T-cell (primary cell): ENCODE measurements around the gene UNC13A. TPM values are rescaled to one million over a fixed set of nuclear protein-coding genes. Genes with fewer than 3 reads are reported as not detected.
A peak's percentile ranks its signal among the peaks of the same experiment; 100 is the strongest.

Source experiments
- ATAC-seq, 4 experiments: fragments of 200-7000 bp in 3 of 4; fragments of 150-1000 bp in 1 of 4; cut with Tn5 transposase; replicated peaks in 1 of 4; 1 replicate in 3 of 4; 2 replicates in 1 of 4; pipeline ENCODE4 v1.10.0; 2021; ENCODE audit warnings: moderate library complexity in 3 of 4, mild to moderate bottlenecking in 2 of 4, moderate number of reproducible peaks in 1 of 4
- CTCF ChIA-PET, 2 donors: fragments of 300-600 bp; sonication (Branson Sonifier 250); formaldehyde crosslinking; loops; one replicate each; lab custom pipeline; 2022; ENCODE audit warnings: antibody characterized with exemption in 2 of 2; lab: Charles Lee
- POLR2A ChIA-PET, 2 donors: fragments of 300-600 bp; sonication (Branson Sonifier 250); formaldehyde crosslinking; loops; one replicate each; lab custom pipeline; 2022; ENCODE audit warnings: antibody characterized with exemption in 2 of 2; lab: Charles Lee
- DNase-seq, 35 experiments: peaks; one replicate each; pipeline versions ENCODE4 v3.0.0 to v3.0.0-alpha.2; 2013 to 2023
- H3K27ac ChIP-seq: one replicate; pipeline ENCODE4 v1.5.1; 2013; ENCODE audit warnings: low read length
- H3K27me3 ChIP-seq, 2 experiments: replicated peaks in 1 of 2; 1 replicate in 1 of 2; 2 replicates in 1 of 2; pipeline versions ENCODE4 v1.6.1 to v1.7.0; 2013; ENCODE audit warnings: low read length in 1 of 2, mixed read lengths in 1 of 2; ENCODE audit not compliant: control insufficient read depth in 2 of 2, insufficient read depth in 2 of 2; ENCODE audit errors: extremely low read depth in 1 of 2
- H3K36me3 ChIP-seq, 2 donors: 1 replicate in 1 of 2; 2 replicates in 1 of 2; pipeline versions ENCODE4 v1.6.1 to v1.7.0; 2013; ENCODE audit warnings: low read length in 1 of 2; ENCODE audit not compliant: control insufficient read depth in 2 of 2, insufficient read depth in 1 of 2; ENCODE audit errors: extremely low read depth in 1 of 2
- H3K4me1 ChIP-seq, 2 experiments: 1 replicate in 1 of 2; 2 replicates in 1 of 2; pipeline versions ENCODE4 v1.6.1 to v1.7.0; 2013; ENCODE audit warnings: low read length in 2 of 2, mixed read lengths in 1 of 2; ENCODE audit not compliant: insufficient read depth in 2 of 2, control insufficient read depth in 1 of 2; ENCODE audit errors: extremely low read depth in 1 of 2
- H3K4me3 ChIP-seq, 2 donors: 1 replicate in 1 of 2; 2 replicates in 1 of 2; pipeline versions ENCODE4 v1.5.1 to v1.7.0; 2013; ENCODE audit warnings: mild to moderate bottlenecking in 2 of 2, low read length in 1 of 2, moderate library complexity in 1 of 2; ENCODE audit not compliant: control insufficient read depth in 1 of 2; ENCODE audit errors: extremely low read depth in 1 of 2
- H3K9me3 ChIP-seq: 2 replicates; pipeline ENCODE4 v1.7.0; 2013
- H3K27ac Mint-ChIP-seq, 2 donors: one replicate each; pipeline ENCODE4 v1.8.0; 2020 to 2021; ENCODE audit warnings: mild to moderate bottlenecking in 2 of 2, mixed read lengths in 2 of 2
- H3K27me3 Mint-ChIP-seq, 2 donors: one replicate each; pipeline ENCODE4 v1.8.0; 2021 to 2022; ENCODE audit warnings: mixed read lengths in 2 of 2
- H3K36me3 Mint-ChIP-seq: one replicate; pipeline ENCODE4 v1.8.0; 2021; ENCODE audit warnings: mixed read lengths
- H3K4me1 Mint-ChIP-seq, 3 donors: one replicate each; pipeline ENCODE4 v1.8.0; 2020 to 2022; ENCODE audit warnings: mixed read lengths in 3 of 3, mild to moderate bottlenecking in 1 of 3
- H3K4me3 Mint-ChIP-seq, 3 donors: one replicate each; pipeline ENCODE4 v1.8.0; 2020 to 2022; ENCODE audit warnings: mild to moderate bottlenecking in 3 of 3, mixed read lengths in 3 of 3, moderate library complexity in 3 of 3
- H3K9me3 Mint-ChIP-seq, 3 donors: one replicate each; pipeline ENCODE4 v1.8.0; 2020 to 2022; ENCODE audit warnings: mixed read lengths in 3 of 3
- WGBS: methylation state at CpG from one replicate; pipeline ENCODE4 v1.1.5; 2013; ENCODE audit warnings: missing lambda C conversion rate; ENCODE audit not compliant: insufficient coverage; 5-methylcytosine and 5-hydroxymethylcytosine counted together
- total RNA-seq, 35 experiments: library from RNA in 6 of 35; stranded (reverse) in 6 of 35; fragments of 120-200 nt in 1 of 35; gene quantifications; one replicate each; pipeline versions ENCODE4 v1.2.1 to v1.2.4 and lab custom pipeline; 2013 to 2026

Gene UNC13A
- total RNA-seq, 5 donors from 2014 or later (not counting 1 experiment from before 2014, with no cell fraction given): 0.07 to 0.18 (median 0.13) TPM; not detected in 1

DNA sequence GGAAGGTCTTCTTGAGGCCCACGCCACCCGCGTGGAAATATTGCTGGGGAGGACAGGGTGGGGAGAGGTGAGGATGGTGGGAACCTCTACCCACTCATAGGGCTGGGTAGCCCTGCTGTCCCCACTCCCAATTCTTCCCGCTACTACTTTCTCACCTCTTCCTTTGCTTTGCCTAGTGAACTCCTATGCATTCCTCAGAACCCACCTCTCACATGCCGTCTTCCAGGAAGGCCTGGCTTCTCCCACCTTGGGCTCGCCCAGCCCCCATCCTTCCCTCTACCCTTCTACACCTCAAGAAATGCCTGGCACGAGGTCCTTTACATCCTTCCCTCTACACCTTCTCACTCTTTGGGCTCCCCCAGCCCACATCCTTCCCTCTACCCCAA lies 70.4 kb downstream of the UNC13A start:
- peaks cover 2% of the 10 kb centered on the region for H3K9me3 ChIP-seq
- H3K36me3 ChIP-seq: no peaks in the 10 kb centered on the region
- Mint-ChIP-seq H3K27ac (no peak overlapping the region), H3K27me3 (peaks cover 28 to 40% of the 10 kb centered on the region in 2 donors), H3K9me3 (peaks cover 0 to 7% (median 0%) of the 10 kb centered on the region in 3 donors), H3K4me3 (no peak overlapping the region), H3K36me3 (no peaks in the 10 kb centered on the region), H3K4me1 (peaks cover 2 to 14% (median 4%) of the 10 kb centered on the region in 3 donors)
- WGBS: 73% methylated on average over 4 of the region's 7 CpGs
- DNase-seq (no peak), ATAC-seq (no peak)
- H3K4me3 ChIP-seq: no peak overlapping the region
- no peak overlapping the region for H3K27ac ChIP-seq
- peaks cover 0 to 70% of the 10 kb centered on the region in 2 experiments for H3K27me3 ChIP-seq
- POLR2A ChIA-PET: no interaction called here
- CTCF ChIA-PET: no interaction called here
- H3K4me1 ChIP-seq: peaks cover 0 to 11% of the 10 kb centered on the region in 2 experiments

DNA sequence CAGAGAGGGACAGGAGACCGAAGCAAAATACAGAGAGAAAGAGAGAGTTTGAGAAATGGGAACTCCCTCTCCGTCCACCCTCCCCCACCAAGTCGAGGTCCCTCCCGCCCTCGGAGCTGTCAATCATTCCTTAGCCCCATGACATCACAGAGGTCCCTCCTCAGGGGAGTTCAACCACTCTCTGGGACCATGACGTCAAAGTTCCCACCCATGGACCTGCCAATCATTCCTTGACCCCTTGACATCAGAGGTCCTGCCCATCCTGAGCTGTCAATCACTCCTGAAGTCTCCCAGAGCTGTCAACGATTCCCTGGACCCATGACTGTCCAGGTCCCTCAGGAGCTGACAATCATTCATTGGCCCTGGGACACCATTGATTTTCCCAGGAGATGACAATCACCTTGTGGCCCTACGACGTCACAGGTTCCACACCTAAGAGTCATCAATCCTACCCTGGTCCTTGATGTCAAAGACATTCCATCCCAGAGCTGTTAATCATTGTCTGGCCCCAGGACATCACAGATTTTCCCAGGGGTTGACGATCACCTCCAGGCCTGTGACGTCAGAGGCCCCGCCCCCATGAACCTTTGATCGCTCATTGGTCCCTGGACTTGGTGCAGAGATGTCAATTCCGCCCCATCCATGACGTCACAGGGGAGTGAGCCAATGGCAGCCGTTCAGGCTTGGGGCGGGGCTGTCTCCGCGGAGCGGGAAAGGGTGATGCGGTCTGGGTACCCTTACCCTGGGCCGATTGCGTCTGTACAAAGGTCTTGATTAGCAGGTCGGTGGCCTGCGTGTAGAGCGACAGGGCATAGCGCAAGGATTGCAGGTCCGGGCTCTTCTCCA lies 71.0 kb downstream of the UNC13A start:
- 75% methylated on average over 19 of the region's 28 CpGs for WGBS
- Histone ChIP-seq H3K4me1 (peaks cover 0 to 11% of the 10 kb centered on the region in 2 experiments), H3K27me3 (peaks cover 0 to 70% of the 10 kb centered on the region in 2 experiments), H3K27ac (no peak overlapping the region), H3K4me3 (no peak overlapping the region), H3K9me3 (peaks cover 2% of the 10 kb centered on the region), H3K36me3 (no peaks in the 10 kb centered on the region)
- Mint-ChIP-seq H3K9me3 (peaks cover 0 to 7% (median 0%) of the 10 kb centered on the region in 3 donors), H3K4me3 (peak overlapping the region in 2 of 3 donors; percentile 34 to 42), H3K4me1 (peaks cover 2 to 8% (median 4%) of the 10 kb centered on the region in 3 donors), H3K27ac (no peak overlapping the region), H3K36me3 (no peaks in the 10 kb centered on the region), H3K27me3 (peaks cover 30 to 40% of the 10 kb centered on the region in 2 donors)
- ChIA-PET POLR2A (no interaction called here), CTCF (no interaction called here)
- no peak for DNase-seq
- no peak for ATAC-seq

DNA sequence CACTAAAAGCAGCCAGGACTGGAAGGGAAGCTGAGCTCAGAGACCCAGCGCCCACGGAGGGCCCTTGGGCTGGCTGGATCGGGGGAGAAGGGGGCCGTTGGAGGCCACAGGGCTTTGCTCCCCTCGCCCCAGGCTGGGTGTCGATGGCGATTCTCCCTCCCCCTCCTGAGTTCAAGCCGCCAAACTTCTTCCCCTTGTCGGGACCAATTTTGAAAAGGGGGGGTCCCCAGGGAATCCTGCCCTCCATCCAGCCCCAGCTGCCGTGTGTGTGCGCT lies 71.5 kb downstream of the UNC13A start:
- POLR2A ChIA-PET: no interaction called here

DNA sequence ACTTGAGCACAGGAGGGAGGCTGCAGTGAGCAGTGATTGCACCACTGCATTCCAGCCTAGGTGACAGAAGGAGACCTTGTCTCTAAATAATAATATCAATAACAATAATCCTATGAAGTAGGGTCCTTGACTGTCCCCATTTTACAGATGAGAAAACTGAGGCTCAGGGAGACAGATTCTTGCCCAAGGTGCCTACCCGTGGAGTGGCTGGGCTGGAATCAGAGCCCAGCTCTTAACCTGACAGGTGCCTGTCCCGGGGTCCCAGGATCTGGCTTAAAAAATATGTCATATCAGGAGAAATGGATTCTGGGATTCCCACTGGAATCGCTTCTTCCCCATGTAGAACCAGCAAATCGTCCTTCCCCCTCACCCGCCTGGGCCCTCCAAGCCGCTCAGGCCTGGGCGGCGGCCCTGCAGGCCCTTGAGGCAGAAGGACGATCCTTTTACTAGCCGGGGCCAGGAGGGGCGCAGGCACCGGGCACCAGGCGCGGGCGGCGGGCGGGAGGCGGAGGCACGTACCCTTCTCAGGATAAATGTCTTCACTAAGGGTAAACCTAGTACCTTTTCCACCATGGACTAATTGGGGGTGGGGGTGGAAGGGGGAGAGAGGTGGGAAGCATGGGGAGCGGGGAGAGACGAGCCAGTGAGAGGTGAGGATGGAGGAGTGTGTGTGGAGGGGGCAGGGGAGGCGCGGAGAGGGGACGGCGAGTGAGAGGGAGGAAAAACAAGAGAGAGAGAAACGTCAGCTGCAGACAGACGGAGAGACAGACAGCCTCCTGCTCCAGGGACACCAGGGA lies 72.1 kb downstream of the UNC13A start:
- no peak for DNase-seq
- no peaks in the 10 kb centered on the region for H3K36me3 ChIP-seq
- POLR2A ChIA-PET: no interaction called here
- H3K4me1 Mint-ChIP-seq: peaks cover 2 to 6% (median 4%) of the 10 kb centered on the region in 3 donors
- H3K36me3 Mint-ChIP-seq: no peaks in the 10 kb centered on the region
- H3K9me3 Mint-ChIP-seq: no peaks in the 10 kb centered on the region
- H3K4me3 Mint-ChIP-seq: peak overlapping the region in 1 of 3 donors; percentile 42
- peaks cover 0 to 11% of the 10 kb centered on the region in 2 experiments for H3K4me1 ChIP-seq
- H3K27ac Mint-ChIP-seq: no peak overlapping the region
- peaks cover 0 to 67% of the 10 kb centered on the region in 2 experiments for H3K27me3 ChIP-seq
- H3K9me3 ChIP-seq: no peaks in the 10 kb centered on the region
- no peak overlapping the region for H3K27ac ChIP-seq
- WGBS: 21% methylated on average over 15 of the region's 27 CpGs
- ATAC-seq: peak in 1 of 4 experiments; percentile 36
- H3K27me3 Mint-ChIP-seq: peaks cover 32 to 40% of the 10 kb centered on the region in 2 donors
- H3K4me3 ChIP-seq: no peak overlapping the region
- CTCF ChIA-PET: no interaction called here

More for the DNA sequence above, 71.5 kb downstream of the UNC13A start:
- H3K36me3 ChIP-seq: no peaks in the 10 kb centered on the region
- no peaks in the 10 kb centered on the region for H3K9me3 ChIP-seq
- WGBS: 0% methylated on average over 2 of the region's 11 CpGs
- H3K4me3 Mint-ChIP-seq: peak overlapping the region in 1 of 3 donors; percentile 42
- peak in 1 of 4 experiments; percentile 27 for ATAC-seq
- DNase-seq: no peak
- no peak overlapping the region for H3K4me3 ChIP-seq
- H3K27me3 ChIP-seq: peaks cover 0 to 70% of the 10 kb centered on the region in 2 experiments
- no peaks in the 10 kb centered on the region for H3K36me3 Mint-ChIP-seq
- peaks cover 32 to 40% of the 10 kb centered on the region in 2 donors for H3K27me3 Mint-ChIP-seq
- CTCF ChIA-PET: no interaction called here
- no peak overlapping the region for H3K27ac ChIP-seq
- H3K4me1 Mint-ChIP-seq: peaks cover 2 to 6% (median 4%) of the 10 kb centered on the region in 3 donors
- no peak overlapping the region for H3K27ac Mint-ChIP-seq
- peaks cover 0 to 11% of the 10 kb centered on the region in 2 experiments for H3K4me1 ChIP-seq
- peaks cover 0 to 3% (median 0%) of the 10 kb centered on the region in 3 donors for H3K9me3 Mint-ChIP-seq

DNA sequence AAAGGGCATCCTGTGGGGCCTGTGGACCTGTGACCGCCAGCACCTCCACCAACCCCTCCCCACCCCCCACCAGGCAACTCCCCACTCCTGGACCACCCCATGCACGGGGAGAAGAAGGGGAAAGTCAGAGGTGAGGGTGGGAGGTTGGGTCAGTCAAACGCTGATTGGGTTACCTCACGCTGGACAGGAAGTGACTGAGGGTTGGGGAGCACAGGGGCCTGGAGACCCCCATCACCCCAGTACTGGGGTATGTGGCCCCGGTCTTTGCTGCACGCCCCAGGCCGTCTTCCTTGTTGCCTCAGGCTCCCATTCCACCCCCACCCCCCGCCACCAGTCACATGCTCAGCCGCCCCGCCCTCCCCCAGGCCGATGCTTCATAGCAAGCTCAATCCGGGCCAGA lies 73.7 kb downstream of the UNC13A start:
- Histone ChIP-seq H3K36me3 (no peaks in the 10 kb centered on the region), H3K9me3 (no peaks in the 10 kb centered on the region), H3K4me1 (peaks cover 0 to 11% of the 10 kb centered on the region in 2 experiments), H3K27ac (no peak overlapping the region), H3K4me3 (no peak overlapping the region), H3K27me3 (peaks cover 0 to 57% of the 10 kb centered on the region in 2 experiments)
- ChIA-PET CTCF (interaction anchor here in 1 of 2 donors (0.7 kb wide), 1 partner anchor 8 kb away, joined by 3 read pairs; no protein-coding TSS in a partner anchor), POLR2A (interaction anchor here in 1 of 2 donors (0.7 kb wide), 1 partner anchor 17 kb away, joined by 3 read pairs; no protein-coding TSS in a partner anchor)
- Mint-ChIP-seq H3K9me3 (no peaks in the 10 kb centered on the region), H3K27me3 (peaks cover 32 to 40% of the 10 kb centered on the region in 2 donors), H3K27ac (no peak overlapping the region), H3K4me1 (peaks cover 2 to 6% (median 4%) of the 10 kb centered on the region in 3 donors), H3K36me3 (no peaks in the 10 kb centered on the region), H3K4me3 (no peak overlapping the region)
- no peak for ATAC-seq
- DNase-seq: no peak
- no CpG with 5 or more reads among the region's 12 CpGs for WGBS
